ENCODE data around the gene TRPM4.
"Not testable (repeated sequence)": the region's sequence is repeated elsewhere in the genome, so short reads cannot be mapped to it uniquely, and the experiment has no call there.

Gene TRPM4

GRCh38 chr19:49152119-49152550 is 5.5 kb upstream of the TRPM4 start:
- no peak for DNase-seq

GRCh38 chr19:49153167-49153809 is 4.3 kb upstream of the TRPM4 start:
- DNase-seq: no peak

DNA sequence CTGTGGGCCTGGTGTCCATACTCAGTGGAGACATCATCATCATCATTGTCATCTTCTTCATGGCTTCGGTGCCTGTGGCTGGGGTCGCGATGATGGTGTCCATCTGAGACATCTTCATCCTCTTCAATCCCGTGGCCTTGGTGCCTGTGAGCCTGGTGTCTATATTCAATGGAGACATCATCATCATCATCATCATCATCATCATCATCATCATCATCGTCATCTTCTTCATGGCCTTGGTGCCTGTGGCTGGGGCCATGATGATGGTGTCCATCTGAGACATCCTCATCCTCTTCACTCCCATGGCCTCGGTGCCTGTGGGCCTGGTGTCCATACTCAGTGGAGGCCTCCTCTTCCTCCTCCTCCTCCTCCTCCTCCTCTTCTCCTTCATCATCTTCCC is 3.3 kb upstream of the TRPM4 start:
- no peak for DNase-seq

DNA sequence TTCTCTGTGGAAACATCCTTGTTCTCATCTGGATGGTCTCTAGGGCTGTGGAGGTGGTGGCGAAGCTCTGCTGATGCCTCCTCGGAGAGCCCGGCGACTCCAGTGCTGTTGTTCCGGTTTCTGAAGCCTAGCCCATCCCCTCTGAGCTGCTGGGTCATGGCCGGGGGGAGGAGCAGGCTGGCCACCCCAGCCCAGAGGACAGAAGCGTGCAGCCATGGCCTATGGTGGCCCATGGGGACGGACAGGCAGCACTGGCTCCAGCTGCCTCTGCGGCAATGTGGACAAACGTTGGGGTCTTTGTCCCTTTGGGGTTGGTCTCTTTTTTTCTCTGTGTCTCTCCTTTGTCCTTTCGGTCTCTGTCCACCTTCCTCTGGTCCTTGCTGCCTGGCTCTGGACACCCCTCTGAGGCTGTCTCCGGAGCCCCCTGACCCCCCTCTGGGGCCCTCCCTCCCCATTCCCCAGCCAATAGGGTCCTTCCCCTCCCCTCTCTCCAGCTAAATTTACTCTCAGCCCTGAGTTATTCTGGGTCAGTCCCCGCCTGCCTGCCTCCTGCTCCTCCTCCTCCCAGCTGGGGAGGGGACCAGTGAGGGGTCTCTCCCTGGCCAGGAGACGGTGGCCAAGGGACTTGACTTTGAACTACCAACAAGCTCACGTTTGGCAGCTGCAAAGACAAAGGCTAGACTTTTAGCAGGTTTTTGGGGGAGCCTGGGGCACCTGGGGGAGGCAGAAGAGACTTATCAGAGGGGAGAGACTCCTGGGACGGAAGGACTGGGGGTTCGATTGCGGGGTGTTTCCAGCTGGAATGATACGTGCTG is 2.4 kb upstream of the TRPM4 start, which contains the start of gene HRC:
TSS of gene HRC (minus strand) at position 392 of the 815 bp plus-strand sequence. CDS start at position 233, 159 bp downstream.
- DNase-seq: no peak

GRCh38 chr19:49155820-49156346 is 1.7 kb upstream of the TRPM4 start:
- no peak for DNase-seq

DNA sequence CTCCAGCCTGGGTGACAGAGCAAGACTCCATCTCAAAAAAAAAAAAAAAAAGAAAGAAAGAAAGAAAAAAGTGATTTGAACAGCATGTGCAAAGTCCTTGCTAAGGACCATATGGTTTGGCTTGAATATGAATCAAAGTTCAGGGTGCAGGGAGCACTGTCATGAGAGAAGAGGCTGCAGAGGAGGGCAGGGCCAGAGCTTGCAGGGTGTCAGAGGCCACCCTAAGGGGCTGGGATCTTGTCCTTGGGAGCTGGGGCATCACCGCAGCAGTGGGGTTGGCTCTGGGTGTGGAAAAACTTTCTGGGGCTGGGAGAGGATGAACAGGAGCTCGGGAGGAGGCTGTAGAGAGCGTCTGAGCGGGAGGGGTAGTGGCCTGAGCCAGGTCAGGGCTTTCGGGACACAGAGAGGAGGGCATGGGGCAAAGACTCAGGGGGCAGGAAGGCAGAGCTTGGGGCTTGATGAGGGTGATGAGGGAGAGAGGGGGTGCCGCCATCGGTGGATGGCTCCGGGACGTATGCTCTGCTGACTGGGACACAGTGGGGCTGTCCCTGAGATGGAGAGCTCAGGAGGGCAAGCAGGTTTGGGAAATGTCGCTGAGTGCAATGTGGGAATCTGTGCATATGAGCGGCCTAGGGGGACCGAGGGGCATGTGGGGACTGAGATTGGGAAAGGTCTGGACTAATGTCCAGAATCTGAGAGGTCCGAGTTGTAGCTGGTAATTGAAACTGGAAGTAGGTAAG is 3.0 kb downstream of the TRPM4 start:
- DNase-seq: no peak

DNA sequence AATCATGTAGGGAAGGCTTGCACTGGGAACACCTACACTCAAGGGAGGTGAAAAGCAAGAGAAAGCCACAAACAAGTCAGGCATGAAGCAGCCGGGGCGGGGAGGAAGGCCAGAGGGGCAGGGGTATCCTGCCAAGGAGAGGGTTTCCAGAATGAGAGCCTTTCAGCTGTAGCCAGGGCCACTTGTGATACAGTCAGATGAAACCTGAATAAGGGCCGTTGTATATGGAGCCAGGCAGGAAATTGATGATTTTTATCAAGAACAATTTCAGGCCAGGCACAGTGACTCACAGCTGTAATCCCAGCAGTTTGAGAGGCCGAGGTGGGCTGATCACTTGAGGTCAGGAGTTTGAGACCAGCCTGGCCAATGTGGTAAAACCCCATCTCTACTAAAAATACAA is 4.4 kb downstream of the TRPM4 start:
- peak; percentile 38 for DNase-seq

GRCh38 chr19:49165111-49165750 is 7.6 kb downstream of the TRPM4 start:
- DNase-seq: no peak

GRCh38 chr19:49165865-49166301 is 8.3 kb downstream of the TRPM4 start:
- DNase-seq: no peak

GRCh38 chr19:49167857-49168409 is 10.3 kb downstream of the TRPM4 start:
- DNase-seq: no peak

DNA sequence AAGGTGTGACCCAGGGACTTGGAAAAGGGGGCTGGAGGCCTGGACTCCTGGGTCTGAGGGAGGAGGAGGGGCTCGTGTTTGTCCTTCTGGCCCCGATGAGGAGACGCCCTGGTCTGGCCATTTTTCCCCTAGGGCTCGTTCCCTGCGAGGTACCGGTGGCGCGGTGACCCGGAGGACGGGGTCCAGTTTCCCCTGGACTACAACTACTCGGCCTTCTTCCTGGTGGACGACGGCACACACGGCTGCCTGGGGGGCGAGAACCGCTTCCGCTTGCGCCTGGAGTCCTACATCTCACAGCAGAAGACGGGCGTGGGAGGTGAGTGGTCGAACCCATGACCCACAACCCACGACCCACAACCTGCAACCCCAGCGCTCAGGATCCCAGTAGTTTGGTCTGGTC is 10.8 kb downstream of the TRPM4 start:
- DNase-seq: no peak

DNA sequence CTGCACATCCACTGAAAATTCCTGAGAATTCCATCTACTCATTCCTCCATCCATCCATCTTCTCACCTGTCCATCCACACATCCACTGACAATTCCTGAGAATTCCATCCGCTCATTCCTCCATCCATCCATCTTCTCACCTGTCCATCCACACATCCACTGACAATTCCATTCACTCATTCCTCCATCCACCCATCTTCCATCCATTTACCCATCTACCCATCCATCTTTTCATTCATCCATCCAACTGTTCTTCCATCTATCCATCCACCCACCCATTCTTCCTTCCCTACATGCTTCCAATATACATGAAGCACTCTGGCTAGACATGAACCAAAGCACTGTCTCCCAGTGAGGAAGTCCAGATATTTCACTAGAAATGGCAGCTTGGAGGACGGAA is 15.6 kb downstream of the TRPM4 start:
- DNase-seq: no peak

DNA sequence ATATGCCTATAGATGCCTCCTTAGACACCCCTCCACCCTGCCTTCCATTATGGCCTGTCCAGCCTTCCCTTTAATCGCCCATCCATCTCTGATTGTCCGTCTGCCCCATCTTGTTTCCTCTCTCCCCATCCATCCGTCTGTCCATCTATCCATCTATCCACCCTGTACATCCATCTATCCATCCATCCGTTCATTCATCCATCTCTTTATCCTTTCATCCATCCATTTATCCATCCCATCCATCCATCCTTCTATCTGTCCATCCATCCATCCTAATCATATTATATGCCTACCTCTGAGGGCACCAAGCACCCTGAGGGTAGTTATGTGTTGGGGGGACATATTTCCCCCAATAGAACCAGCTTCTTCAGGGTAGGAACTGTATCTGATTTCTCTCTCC is 23.1 kb downstream of the TRPM4 start:
- no peak for DNase-seq

GRCh38 chr19:49182010-49182847 is 24.6 kb downstream of the TRPM4 start:
- DNase-seq: not testable (repeated sequence)

DNA sequence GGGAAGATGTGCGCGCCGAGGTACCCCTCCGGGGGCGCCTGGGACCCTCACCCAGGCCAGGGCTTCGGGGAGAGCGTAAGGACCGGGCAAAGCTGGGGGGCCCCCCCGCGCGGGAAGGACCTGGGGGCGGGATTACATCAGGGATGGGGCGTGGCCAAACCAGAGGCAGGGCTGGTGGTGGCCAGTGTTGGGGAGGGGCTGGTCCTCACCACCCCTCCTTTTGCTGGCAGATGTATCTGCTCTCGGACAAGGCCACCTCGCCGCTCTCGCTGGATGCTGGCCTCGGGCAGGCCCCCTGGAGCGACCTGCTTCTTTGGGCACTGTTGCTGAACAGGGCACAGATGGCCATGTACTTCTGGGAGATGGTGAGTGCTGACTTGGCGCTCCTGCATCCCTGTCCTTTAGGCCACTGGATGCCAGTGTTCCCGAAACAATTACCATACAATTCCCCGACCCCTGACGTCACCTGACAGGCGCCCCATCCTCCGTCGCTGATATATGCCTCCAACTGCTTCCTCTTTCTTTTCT is 25.3 kb downstream of the TRPM4 start:
- no peak for DNase-seq

GRCh38 chr19:49186108-49186507 is 28.5 kb downstream of the TRPM4 start:
- DNase-seq: no peak

DNA sequence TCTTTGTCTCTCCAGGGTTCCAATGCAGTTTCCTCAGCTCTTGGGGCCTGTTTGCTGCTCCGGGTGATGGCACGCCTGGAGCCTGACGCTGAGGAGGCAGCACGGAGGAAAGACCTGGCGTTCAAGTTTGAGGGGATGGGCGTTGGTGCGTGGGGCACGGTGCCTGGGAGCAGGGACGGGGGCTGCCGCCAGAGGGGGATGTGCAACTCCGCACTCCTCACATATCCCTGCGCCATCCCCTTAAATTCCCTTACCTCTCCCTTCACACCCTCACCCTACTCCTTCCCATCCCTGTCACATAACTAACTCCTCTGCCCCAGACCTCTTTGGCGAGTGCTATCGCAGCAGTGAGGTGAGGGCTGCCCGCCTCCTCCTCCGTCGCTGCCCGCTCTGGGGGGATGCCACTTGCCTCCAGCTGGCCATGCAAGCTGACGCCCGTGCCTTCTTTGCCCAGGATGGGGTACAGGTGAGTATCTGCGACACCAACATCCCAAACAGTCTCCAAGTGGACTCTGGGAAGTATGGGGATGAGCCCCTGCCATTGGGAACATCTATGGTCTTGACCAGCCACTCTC is 31.1 kb downstream of the TRPM4 start:
- DNase-seq: no peak

DNA sequence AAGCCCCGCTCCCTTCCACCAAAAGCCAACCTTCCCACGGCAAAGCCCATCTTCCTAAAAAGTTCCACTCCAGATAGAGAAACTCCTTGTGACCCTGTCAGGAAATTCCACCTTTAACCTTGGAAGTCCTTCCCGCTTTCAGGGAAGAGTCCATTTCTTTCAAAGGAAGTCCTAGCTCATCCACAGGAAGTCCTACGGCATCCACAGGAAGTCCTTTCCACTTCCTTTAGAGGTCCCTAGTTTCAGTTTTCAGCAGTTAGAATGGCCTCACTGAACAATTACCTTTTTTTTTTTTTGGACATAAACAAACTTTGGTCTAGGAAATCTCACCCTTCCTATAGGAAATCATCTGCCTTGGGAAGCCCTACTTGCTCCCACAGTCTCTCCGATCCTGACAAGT is 31.7 kb downstream of the TRPM4 start:
- no peak for DNase-seq

- DNase-seq: no peak
These were observed 33.2 kb downstream of the TRPM4 start for GRCh38 chr19:49190781-49191180.

- DNase-seq: peak; percentile 64
These were observed 36.3 kb downstream of the TRPM4 start for GRCh38 chr19:49193822-49194394.

DNA sequence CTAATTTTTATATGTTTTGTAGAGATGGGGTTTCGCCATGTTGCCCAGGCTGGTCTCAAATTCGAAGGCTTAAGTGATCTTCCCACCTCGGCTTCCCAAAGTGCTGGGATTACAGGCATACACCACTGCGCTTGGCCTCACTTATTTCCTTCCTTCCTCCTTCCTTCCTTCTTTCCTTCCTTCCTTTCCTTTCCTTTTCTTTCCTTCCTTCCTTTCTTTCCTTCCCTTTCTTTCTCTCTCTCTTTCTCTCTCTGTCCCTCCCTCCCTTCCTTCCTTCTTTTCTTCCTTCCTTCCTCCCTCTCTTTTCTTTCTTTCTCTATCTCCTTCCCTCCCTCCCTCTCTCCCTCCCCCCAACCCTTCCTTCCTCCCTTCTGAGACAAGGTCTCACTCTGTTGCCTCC is 36.8 kb downstream of the TRPM4 start:
- DNase-seq: no peak
